HG03565 (cell line): Measurements from ENCODE around the gene SNED1.

Experiments used
- ATAC-seq: cut with Tn5 transposase; IDR thresholded peaks from one replicate; pipeline ENCODE4 v1.9.1; 2021; ENCODE audit warnings: mild to moderate bottlenecking, moderate library complexity; ENCODE audit not compliant: unreplicated experiment

The SNED1 gene

DNA sequence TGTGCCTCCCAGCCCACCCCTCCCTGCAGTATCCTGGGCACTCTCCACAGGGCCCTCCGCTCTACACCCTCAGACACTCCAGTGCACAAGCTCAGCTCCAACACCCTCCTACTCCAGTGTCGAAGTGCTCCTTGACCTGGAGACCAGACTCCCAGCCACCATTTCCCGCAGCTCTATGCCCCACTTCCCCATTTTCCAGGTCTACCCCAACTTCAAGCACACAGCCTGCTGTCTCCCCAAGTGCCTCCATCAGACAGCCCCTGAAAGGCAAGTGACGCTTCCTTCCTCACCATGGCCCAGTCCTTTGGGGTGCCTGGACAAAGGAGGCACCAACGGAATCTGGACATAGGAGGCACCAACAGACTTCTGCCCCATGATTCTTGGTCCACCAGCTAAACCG, 143.6 kb downstream of the SNED1 start:
- ATAC-seq, result no peak

- no peak for ATAC-seq
Observed at GRCh38 chr2:241142593-241142992, 144.2 kb downstream of the SNED1 start.
